ENCODE measurements around the gene AGMO.

AGMO gene

DNA sequence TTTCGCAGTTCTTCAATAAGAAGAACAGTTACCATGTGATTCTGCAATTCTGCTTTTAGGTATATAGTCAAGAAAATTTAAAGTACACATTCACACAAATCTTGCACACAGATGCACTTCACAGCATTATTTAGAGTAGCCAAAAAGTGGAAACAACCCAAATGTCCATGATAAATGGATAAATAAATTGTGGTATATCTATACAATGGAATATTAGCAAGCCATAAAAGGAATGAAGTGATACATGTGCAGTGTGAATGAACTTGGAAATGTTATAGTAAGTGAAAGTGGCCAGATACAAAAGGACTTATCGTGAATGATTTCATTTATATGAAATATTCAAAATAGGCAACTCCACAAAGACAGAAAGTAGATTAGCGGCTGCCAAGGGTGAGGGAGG lies 109.1 kb downstream of the AGMO start:
- DNase-seq: no peak

DNA sequence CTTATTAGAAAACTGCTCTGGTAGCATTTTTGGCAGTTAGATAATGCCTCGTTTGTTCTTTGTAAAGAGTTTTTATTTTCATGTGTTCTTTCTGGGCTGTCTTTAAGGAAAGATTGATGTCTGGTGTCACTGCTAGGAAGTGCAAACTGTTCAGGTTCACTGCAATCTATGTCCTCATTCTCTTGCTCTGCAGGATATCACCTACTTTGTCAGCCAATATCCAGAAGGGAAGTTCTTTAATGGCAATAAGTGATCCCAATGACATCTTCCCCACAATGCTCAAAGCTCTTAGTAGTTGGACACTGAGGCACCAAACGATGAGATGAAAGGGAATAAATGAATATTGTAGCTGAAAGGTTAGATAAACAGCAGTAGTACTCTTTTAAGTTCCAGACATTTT lies 115.1 kb downstream of the AGMO start:
- no peak for DNase-seq

DNA sequence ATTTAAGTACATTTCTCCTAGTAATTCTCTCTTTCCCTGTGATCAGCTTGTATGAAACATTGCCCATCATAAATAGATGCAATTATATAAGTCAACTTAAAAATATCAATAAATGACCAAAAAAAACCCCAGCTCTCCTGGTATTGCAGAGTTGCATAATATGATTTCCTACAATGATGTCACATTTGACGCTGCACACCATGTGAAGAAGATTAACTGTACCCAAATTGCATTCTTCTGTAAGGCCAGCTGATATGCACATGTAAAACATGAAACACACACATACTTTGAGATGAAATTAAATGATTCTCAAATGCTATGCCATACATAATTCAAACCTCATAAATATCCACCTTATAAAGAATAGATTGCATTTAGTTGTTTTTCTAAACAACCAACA lies 115.5 kb downstream of the AGMO start:
- DNase-seq: no peak

GRCh38 chr7:15441915-15442314 lies 119.9 kb downstream of the AGMO start:
- no peak for DNase-seq

DNA sequence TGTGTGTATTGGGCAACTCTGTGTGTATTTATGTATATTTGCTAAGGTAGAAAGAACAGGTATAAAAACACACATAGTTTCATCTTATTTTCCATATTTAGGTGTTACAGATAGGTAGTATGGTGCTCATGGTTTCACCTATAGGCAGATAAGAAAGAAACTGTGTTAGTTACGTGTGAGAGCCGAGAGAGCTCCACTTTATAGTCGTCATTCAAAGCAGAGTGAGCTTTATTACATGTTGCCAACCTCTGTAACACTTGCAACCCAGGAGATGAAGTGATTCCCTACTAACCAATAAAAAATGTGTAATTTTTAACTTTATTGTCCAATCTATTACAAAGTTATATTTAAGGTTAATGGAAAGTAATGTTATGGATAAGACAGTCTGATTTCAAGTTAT lies 121.3 kb downstream of the AGMO start:
- no peak for DNase-seq

DNA sequence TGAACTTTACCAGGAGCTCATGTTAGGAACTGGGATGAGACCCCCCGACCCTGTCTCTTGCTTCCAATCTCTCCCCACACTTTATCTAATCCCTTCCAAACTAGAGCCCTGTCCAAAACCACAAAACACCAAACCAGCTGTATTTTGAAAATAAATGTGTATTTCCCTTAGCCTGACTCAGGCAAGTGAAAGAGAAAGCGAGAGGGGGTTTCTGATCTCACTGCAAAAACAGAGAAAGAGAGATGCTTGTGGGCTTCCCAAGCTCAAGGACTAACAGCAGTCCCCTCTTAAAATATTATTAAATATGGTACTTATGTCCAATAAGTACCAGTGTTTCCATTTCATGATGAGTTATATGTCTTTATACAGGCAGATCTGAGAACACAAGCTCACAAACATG lies 122.0 kb downstream of the AGMO start:
- DNase-seq: no peak

DNA sequence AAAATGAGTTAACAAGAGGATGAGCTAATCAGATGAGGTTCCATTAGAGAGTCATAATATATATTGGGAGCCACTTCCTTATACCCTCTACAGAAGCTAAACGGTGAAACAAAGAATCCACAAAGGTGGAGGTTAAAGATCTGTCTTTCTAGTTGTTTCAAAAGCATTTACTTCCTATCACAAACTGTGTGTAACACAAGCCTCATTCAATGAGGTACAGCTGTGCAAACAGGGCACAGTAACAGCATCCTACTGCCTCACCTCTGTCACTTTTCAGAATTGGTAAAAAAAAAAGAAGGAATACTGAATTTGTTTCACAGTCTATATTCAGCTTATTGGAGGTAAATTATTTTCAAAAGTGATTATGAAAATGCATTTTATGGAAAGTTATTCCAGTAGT lies 128.7 kb downstream of the AGMO start:
- no peak for DNase-seq

GRCh38 chr7:15430911-15431310 lies 130.9 kb downstream of the AGMO start:
- no peak for DNase-seq

DNA sequence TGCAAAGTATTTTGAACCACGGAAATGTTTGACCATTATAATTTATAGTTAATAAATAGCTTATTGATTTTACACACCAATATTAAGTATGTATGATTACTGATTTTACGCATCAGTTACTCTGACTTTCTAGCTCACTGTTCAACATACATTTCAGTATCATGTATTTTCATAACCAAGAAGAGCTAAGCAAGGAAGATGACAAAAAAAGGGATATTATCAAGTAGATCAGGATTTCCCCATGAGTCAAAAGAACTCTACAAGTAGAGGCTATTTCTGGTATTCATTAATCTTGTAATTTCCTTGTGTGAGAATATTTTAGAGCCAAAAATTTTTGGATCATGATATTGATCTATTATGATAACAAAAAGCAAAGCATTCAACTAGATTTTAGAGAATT lies 131.6 kb downstream of the AGMO start:
- DNase-seq: no peak

- peak; percentile 45 for DNase-seq
Observed at GRCh38 chr7:15424468-15424867, 137.3 kb downstream of the AGMO start.

GRCh38 chr7:15419596-15419995 lies 142.2 kb downstream of the AGMO start:
- DNase-seq: no peak

DNA sequence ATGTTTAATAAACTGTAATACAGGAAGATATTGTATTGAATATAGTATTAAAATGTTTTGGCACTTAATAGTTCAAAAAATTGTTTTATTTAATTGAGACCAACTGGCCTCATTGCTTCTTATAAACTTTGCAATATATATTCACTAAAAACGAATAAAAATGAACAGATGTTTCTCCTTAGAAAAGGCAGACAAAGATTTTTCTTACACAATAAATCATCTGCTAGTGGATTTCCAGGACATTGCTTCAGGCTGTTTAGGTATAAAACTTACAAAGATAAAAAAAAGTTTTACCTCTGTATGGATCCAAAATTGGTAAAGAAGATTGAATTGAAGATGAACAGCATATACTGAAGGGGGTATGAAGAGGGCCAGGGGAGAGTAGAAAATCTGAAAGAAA lies 143.6 kb downstream of the AGMO start:
- no peak for DNase-seq

DNA sequence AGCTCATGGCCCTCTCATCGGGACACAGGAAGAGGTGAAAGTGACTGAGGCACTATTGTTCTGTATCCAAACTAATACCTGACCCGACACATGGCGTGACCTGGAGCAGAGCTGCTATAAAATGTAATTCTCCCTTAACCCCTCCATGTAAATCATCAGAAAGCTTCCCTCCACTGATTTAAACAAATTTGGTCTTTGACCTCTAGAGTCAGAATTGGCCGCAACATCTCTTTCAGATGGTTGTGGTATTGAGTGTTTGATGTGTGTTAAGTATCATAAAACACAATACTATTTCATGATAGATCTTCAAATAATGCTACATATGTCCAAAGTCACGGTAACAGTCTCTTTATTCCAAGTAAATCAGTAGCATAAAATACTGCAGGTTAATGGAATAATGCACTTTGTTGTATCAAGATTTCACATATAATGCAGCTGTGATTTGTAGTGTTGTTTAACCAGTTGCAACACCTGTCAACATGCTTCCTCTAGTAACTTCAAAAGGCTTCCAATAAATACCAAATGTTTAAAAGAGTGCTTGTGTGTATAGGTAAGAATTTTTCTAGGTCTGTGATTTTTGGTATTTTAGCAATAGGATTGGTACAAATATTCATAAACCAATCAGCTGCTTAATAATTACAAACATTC lies 144.3 kb downstream of the AGMO start:
- no peak for DNase-seq

DNA sequence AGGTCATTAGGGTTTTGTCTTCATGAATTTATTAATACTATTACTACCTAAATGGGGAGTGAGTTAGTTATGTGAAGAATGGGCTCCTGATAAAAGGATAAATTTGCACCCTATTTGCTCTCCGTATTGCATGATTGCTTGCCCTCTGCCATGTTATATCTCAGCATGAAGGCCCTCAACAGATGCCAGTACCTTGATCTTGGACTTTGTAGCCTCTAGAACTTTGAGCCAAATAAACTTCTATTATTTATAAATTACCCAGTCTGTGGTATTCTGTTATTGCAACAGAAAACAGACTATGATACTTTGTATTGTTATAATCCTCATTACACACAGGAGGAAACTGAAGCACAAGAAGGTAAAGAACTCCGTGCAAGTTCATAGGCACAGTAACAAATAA lies 150.8 kb downstream of the AGMO start:
- no peak for DNase-seq

DNA sequence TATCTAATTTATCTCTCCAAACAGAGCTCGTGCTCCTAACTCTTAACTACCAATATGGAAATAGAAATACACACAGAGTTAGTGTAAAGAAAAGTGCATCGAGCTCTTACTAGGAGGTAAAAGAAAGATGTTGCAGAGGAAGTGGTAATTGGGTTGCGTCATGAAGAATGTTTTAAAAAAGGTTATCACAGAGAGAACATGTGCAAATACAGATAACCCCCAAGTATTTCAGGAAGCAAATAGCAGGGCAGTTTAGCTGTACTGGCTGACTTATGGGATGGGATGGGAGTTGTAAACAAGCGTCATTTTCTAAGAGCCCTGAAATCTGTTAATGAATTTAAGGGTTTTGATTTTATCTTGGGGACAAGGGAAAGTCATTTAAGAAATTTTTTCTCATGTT lies 153.9 kb downstream of the AGMO start:
- DNase-seq: no peak

DNA sequence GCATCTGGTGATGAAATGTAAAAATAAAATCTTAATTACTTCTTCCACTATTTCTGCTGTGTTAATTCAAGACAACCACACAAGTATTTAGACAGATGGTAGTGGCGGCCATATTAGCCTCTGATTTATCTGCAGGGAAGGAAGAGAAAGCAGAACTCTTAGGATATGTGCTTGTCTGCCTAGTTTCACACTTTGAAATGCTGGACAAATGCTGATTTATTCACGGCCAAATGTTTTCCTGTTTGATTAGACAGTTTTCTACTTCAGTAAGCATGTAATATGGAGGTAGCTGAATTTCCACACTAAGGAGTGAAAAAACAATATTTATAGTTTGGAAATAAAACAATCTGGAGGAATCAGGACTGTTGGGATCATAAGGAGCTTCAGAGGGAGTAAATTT lies 158.1 kb downstream of the AGMO start:
- DNase-seq: no peak

- no peak for DNase-seq
Observed at GRCh38 chr7:15403315-15403714, 158.5 kb downstream of the AGMO start.

DNA sequence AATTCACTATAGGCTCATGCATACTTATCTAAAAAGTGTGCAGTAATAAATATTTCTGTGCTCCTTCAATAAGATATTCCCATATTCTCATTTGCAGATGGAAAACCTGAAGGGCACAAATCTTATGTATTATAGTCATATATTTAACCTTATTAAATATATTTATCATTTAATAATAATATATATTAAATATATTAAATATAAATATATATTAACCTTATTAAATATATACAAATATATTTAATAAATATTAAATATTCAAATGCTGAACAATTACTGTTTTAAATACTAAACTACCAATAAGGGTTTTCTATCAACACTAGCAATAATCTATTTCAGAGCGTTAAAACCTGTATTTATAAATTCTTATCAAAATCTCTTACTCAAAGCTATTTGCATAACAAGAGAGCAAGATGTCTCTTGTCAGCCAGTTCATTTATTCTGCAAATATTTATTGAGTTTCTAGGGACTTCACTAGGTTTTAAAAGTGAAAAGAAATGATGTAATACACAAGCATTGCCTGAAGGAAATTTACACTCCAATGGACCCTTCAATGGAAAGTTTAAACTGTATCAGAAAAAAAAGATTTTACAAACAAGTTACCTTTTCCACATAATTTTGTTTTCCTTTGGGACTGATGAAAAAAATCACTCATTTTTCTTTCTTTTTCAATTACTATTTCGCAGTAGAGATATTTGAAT lies 159.2 kb downstream of the AGMO start:
- DNase-seq: no peak

DNA sequence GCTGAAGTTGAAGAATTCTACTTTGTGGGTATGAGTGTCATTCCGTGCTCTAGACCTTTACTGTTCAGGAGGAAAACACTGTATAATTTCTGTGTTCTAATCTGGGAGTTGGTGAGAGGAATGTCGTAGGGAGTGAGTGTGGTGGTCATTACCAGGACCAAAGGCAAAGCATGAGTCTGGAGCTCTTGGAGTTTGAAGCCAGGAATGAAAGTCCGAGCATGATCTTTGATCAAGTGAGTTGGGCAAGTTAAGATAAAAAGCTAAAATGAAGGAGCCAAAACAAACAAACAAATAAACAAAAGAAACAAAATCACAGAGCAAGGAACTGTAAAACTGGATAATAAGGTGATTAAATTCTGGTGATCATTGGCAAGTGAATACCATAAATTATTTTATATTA lies 161.4 kb downstream of the AGMO start:
- DNase-seq: no peak

DNA sequence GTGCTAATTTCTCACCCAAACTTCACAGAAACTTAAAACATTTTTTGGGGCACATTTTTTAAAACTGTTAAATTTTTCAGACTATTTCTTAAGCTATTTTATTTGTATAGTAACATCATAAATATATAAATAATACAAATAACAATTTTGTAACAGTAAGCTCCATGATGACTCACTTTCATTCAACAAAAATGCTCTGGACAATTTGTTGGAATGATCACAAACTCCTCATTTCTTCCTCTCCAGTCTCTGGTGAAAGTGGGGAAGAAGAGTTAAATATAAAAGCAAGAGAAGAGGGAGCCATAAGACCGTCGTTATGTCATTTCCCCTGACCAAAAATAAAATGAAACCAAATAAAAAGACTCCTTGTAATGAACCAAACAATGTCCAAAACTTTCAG lies 162.4 kb downstream of the AGMO start:
- DNase-seq: no peak

DNA sequence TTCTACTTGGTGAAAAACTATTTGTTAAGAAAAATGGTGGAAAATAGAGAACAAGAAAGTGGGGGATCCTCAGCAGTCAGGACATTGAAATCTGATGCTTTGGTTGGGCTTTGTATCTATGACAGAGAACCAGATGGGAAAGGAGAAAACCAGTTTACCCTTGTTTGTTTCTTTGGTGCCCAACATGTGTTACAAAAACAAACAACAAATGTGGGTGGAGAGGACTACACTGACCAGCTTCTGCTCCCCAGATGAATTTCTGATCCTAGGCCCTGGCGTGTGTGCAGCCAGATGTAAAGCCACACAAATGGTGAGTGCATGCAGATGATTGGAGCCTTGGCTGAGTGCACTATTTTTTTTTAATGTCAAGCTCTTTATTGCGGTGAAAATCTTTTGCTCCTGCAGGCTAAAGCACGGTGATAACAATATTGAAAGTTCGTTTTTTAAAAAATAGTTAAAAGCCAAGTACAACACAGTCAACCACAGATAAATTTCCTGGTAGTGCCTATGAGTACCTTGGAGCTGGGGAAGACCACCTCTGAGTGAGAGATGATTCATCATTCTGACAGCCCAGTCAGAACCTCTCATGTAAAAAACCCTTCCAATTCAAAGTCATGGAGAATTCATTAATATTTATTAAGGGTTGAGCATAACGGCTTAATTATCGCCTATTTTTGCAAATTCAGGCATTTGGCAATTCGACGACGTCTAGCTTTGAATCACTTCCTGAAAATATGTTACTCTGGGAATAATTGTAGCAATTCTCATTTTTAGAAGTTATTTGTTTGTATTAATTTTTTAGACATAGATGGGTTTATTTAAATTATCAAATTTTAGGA lies 163.7 kb downstream of the AGMO start:
- DNase-seq: no peak

DNA sequence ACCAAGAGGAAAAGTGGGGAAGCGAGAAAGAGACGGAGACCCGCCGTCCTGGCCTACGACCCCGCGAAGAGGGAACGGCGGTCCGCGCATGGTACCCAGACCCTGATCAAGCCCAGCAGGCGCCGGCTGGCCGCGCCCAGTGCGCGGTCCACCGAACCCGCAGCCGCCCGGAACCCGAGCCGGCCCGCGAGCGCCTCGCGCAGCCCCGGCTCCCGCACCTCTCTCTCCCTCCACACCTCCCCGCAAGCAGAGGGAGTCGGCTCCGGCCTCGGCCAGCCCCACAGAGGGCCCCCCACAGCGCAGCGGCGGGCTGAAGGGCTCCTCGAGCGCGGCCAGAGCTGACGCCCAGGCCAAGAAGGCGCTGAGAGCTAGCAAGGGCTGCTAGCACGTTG lies 164.7 kb downstream of the AGMO start:
- no peak for DNase-seq

DNA sequence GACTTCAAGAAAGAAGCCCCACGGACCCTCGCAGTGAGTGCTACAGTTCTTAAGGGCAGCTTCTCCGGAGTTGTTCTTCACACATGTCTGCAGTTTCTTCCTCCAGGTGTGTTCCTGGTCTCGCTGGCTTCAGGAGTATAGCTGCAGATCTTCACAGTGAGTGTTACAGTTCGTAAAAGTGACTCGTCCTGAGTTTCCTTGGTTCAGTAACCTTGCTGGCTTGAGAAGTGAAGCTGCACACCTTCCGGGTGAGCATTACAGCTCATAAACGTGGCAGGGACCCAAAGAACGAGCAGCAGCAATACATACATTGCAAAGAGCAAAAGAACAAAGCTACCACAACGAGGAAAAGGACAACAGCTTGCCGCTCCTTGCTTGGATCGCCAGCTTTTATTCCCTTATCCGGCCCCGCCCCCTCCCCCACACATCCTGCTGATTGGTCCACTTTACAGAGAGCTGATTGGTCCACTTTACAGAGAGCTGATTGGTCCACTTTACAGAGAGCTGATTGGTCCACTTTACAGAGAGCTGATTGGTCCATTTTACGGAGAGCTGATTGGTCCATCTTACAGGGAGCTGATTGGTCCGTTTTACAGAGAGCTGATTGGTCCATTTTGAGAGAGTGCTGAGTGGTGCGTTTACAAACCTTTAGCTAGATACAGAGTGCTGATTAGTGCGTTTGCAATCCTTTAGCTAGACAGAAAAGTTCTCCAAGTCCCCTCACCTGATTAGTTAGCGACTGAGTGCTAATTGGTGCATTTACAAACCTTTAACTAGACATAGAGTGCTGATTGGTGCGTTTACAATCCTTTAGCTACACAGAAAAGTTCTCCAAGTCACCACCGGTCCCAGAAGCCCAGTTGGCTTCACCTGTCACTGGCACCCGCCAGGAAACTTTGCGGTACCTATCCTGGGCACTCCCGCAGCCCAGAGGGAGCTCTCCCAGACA lies 165.3 kb downstream of the AGMO start:
- DNase-seq: no peak
